ENCODE results near the gene CAPZB.

CAPZB gene

GRCh38 chr1:19404748-19405147, 80.6 kb downstream of the CAPZB start:
- DNase-seq, result no peak

DNA sequence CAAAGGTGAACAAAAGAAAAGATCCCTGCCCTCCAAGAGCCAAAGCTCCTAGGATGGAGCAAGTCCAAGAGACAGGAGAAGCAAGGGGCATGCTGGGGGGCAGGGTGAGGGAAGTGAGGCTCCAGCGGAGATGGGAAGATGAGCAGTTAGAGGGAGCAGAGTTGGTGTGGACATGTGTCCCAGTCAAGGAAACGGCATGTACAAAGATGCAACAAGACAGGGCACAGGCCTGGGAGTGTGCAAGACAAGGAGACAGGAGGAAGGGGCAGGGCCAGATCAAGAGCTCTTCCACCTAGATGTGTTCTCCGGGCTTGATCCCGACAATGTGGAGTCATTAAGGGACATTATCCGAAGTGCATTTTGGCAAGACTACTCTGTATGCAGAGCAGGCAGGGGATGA, 82.1 kb downstream of the CAPZB start:
- no peak for DNase-seq

GRCh38 chr1:19402031-19402813, 83.1 kb downstream of the CAPZB start:
- DNase-seq, result no peak

DNA sequence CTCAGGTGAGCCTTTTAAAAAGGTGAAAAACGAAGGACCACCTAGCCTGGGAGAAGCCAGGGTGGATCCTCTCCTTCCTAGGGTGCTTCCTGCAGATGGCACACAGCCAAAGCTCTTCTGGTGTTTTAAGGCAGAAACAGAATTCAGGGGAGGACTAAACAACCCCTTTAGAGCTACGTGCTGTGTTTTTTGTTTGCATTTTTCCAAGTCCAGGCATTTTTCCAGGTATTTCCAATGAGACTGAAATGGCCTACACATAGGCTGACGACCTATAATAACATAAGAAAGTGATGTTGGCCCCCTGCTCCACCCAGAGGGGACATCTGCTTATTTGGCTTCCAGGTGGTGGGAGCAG, 83.8 kb downstream of the CAPZB start:
- DNase-seq, result no peak

- no peak for DNase-seq
Observed at GRCh38 chr1:19400875-19401534, 84.3 kb downstream of the CAPZB start.

DNA sequence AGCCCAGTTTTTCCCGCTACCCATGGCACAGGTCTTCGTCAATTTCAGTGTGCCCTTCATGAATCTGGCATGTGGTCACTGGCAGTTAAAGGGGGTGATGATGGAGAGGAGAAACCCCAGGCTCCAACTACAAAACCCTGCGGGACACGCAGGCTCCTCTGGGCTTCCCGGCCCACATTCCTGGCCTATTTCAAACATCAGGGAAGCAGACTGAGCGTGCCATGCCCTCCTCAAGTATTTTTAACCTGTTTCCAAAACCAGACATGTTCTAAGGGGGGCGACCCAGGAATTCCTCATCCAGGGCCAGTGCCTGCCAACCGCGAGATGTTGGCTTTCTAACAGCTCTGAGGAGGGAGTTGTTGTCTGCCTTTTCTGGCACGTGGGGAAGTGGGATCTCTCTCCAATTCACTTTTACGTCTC, 85.1 kb downstream of the CAPZB start:
- DNase-seq, result no peak

- no peak for DNase-seq
Observed at GRCh38 chr1:19398309-19398760, 87.0 kb downstream of the CAPZB start.

DNA sequence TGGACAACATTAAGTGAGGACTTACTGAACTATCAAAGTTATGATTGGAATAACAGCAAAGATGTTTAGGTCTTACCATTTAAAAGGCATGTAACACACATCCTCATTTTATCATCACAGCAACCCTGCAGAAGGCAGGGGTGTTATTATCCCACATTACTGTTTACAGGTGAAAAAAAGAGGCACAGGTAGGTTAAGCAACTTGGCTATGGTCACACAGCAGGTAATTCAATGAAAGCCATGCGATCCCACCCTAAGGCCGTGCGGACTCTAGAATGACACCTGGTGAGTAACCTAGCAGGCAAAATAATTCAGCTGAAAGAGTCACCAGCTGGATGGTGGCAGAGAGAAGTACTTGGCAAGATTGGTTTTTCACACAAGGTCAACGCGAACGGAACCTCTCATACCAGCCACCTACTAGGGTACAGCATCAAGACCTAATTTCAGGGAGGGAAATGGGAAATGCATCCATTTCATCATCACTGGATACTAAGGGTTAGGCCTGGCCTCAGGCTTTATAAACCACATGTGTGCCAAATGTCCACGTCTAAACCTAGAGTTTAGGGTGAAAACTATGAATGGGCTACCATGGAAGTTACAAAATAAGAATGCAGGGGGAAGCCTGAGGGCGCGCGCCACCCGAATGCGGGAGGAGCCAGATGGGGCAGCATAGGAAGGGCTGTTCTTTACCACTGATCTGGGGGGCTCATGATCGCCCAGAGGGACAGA, 88.0 kb downstream of the CAPZB start:
- no peak for DNase-seq

DNA sequence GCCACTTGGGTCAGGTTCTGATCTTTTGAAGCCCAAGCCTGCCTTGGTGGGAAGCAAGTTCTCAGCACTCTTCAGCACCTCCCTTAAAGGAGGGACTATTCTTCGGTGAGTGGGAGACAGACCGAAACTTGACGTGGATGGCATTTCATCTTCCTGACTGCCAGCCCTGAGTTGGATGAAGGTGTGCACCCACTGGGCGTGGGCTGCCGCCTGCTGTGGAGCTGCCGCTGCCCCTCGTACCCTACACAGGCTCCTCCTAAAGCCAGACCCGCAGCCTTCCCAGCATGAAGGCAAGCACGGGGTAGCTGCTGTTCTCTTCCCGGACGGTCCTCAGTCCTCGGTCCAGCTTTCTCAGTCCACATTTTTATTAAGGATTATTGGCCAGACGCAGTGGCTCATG, 89.1 kb downstream of the CAPZB start:
- DNase-seq, result no peak

DNA sequence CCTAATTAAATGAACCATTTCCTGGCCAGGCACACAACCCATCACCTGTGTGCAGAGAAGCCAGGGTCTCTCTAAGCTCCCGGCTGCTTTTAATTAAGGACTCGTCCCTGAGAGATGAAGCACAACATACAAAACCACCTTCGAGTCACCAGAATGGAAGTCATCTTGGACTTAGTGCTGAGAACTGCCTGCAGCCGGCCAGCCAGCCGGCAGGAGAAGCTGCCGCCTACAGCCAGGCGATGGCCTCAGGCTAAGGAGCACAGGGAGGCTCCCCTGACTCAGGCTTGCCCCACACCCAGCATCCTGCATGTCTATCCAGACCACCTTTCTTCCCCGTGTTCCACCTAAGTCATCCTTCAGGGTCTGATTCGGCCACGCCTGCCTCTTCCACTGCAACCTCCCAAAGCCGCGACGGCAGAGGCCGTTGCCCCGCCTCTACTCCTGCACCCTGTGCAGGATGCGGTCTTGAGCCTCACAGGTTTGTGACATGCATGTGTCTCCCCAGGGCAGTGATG, 89.6 kb downstream of the CAPZB start:
- no peak for DNase-seq

DNA sequence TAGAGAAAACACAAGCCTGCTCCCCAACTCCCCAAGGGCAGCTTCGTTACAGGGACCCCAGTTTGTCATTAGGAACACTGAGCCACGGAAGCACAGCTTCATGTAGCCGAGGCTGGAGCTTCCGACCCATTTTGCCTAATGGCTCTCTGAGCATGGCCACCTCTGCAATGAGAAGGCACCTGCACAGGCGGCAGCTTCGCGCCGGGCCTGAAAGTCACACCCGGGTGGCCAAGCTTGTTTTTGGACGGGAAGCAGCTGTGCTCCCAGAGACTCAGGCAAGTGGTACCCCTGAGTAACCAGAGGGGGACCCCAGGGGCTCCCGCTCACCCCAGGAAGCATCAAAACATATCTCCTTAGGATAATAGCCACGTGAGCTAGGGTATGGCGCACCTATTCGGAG, 92.3 kb downstream of the CAPZB start:
- no peak for DNase-seq

DNA sequence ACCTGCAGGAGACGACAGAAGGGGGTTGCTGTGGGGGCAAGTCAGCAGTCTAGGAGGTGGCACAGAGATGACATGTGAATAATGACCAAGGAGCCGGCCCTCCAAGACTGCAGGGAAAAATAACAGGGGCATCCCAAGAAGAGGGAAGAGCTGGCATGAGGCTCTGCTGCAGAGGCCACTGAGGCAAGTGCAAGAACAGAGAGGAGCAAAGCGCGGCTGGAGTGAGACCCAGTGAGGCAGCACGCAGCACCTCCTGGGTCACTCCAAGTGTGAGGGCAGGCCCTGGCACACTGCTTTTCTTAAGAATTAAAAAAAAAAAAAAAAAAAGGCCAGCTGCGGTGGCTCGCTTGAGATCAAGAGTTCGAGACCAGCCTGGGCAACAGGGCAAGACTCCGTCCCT, 93.1 kb downstream of the CAPZB start:
- no peak for DNase-seq

- no peak for DNase-seq
Observed at GRCh38 chr1:19391596-19391981, 93.8 kb downstream of the CAPZB start.

DNA sequence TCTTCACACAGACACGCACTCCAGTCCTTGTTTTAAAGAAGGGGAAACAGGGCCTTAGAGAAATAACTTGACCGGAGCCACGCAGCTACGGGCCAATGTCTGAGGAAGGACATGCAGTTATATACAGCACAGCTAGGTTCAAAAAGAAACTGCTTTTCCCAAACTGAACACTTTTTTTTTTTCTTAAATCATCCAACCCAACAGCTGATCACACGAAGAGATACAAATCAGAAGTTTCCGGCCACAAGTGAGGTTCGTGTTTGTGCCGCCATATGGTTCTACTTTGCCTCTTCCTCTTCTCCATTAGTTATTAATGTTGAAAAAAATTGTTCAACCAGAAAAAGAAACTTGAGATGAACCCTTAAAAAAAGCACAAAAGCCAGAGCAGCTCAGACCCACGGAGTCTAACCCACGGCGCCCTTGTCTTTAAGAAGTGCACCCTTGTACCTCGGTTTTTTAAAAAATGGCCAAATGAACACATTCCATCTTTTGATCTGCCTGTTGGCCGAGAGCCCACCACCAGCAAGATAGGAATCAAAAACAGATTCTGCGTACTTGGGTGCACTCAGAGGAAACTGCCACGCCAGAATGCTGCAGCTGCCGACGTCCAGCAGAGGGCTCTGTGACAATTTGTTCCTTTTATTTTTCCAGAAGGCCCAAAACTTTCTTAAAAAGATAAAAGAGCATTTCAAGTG, 94.3 kb downstream of the CAPZB start:
- DNase-seq, result no peak

- no peak for DNase-seq
Observed at GRCh38 chr1:19390166-19390850, 95.0 kb downstream of the CAPZB start.

DNA sequence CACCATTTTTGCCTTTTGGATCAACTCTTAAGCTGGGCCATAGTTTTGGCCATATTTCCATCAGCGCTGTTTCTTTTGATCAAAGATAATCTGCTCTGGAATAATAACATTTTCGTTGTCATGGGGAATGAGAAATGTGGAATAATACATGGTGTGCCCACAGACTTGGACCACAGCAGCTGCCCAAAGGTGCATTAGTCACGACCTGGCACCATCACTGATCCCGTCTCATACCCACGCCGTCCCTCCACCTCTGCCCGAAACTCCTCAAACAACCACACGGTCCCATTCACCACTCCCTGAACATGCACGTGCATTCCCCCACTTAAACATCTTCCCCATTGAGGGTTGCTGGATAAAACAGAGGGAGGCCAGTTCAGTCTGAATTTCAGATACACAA, 96.4 kb downstream of the CAPZB start:
- DNase-seq, result no peak

DNA sequence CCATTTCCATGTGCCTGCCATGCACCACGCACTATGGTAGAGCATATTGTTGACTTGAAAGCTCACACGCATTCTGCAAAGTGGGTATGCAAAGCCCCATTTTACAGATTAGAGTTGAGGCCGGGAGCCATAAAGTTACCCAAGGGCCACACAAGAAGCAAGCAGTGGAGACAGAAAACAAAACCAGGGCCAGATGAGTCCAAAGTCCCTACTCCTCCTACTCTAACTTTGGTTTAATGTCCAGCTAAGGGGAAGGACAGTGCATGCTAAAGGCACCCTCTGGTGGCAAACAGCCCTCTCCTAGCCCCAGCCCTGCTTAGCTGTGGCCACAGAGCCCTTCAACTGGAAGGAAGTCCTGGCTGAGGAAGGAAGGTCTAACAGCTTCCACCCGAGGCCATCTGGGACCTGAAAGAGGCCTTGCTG, 98.3 kb downstream of the CAPZB start:
- no peak for DNase-seq

DNA sequence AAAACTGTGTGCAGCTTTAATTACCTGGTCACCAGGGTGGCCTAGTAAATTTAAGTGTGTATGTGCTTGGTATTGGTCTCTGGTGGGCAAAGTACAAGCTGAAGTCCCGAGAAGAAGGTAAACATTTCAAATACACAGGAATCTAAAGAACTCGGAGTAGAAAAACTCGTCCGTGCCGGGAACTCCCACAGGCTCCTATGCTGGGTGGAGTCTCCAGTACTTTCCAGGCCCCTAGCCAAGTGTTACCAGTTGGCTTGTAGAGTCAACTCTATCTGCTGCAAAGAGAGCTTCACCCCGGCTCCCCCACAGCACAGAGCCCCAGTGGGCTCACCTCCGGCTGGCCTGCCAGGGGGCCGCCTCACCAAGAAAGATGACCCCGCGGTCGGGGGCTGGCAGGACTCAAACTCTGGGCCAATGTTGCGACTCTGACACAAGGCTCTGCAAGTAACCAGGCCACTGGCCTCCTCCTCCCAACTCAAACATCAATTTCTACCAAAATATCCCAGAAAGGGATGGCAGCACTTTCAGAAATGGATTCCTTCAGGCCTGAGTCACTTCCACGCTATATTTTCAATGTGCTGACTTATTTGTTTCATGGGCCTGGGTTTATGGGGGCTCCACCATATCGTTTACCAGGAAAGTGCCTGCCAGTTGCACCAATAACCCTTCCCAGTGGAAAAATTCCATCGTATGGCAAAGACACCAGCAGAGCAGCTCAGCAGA, 99.3 kb downstream of the CAPZB start:
- DNase-seq, result no peak

DNA sequence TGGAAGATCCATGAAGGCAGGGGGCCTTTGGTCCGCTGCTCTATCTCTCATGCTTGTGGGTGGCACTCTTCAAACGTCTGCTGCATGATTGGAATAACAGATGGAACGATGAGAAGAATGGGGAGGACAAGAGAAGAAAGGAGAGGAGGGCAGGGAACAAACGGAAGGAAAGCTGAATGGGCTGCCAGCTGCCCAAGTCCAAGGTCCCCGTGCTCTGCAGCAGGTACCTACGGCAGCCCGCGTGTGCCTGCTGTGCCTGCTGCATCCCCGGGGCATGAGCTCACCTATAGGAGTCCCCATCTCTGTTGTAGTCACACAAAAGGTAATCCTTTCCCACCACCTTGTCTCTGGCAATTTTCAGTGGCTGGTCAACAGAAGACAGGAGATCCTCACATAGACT, 100.1 kb downstream of the CAPZB start:
- no peak for DNase-seq

DNA sequence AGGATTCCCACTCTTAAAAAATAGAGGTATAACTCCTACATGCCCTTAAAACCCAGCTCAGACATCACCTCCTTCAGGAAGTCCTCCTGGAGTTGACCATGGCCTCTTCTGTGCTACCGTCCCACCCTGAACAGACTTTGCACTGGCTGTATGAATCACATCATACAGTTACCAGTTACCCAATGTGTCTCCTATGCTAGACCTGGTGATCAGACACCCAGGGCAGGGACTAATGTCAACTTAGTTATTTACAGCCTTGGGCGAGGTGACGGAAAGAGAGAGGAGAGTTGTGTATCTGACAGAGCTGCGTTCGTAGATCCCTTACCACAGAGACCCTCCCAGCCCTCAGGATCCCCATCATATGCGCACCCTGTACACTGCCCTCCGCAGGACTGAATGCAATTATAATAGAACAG, 100.6 kb downstream of the CAPZB start:
- no peak for DNase-seq

- DNase-seq, result no peak
Observed at GRCh38 chr1:19384113-19384512, 101.2 kb downstream of the CAPZB start.

DNA sequence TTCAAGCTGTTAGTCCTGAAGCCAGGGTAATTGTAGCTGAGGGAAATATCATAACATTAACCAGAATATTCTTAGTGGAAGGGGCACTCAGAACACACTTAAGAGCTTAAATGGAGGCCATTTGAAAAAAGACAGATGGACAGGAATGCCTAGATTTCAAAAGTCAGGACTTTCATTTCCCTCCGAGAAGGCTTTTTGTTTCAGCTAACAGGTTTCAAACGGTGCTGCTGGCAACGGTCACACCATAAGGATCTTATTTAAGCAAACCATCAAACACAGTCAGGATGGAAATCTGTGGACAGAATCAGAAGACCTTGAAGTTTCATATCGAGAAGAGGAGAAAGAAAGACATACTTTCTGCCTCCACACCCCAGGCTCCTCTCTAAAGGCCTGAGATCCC, 103.1 kb downstream of the CAPZB start:
- DNase-seq, result no peak
